Activated B cell treated with CpG ODN at 0.5 μM for 24 hours (primary cell): Measurements from ENCODE around the gene CDH12. TPM values are rescaled to one million over a fixed set of nuclear protein-coding genes. Genes with fewer than 3 reads are reported as not detected.

Experiments
- ATAC-seq: fragments of 200-7000 bp; cut with Tn5 transposase; one replicate; pipeline ENCODE4 v1.10.0; 2021; ENCODE audit warnings: low read depth, mild to moderate bottlenecking, moderate library complexity
- CTCF ChIA-PET: fragments of 350-600 bp; sonication (Branson Sonifier 250); formaldehyde crosslinking; loops from one replicate; lab custom pipeline; 2021; ENCODE audit warnings: antibody characterized with exemption; lab: Charles Lee
- POLR2A ChIA-PET: fragments of 350-600 bp; sonication (Branson Sonifier 250); formaldehyde crosslinking; loops from one replicate; lab custom pipeline; 2021; ENCODE audit warnings: antibody characterized with exemption; lab: Charles Lee
- DNase-seq: peaks from one replicate; pipeline ENCODE4 v3.0.0; 2022
- H3K27ac Mint-ChIP-seq: one replicate; pipeline ENCODE4 v1.8.0; 2020; ENCODE audit warnings: mixed read lengths
- H3K27me3 Mint-ChIP-seq: one replicate; pipeline ENCODE4 v1.8.0; 2021; ENCODE audit warnings: mixed read lengths
- H3K36me3 Mint-ChIP-seq: one replicate; pipeline ENCODE4 v1.8.0; 2021; ENCODE audit warnings: low read depth, mixed read lengths
- H3K4me1 Mint-ChIP-seq: one replicate; pipeline ENCODE4 v1.8.0; 2021; ENCODE audit warnings: mixed read lengths
- H3K4me3 Mint-ChIP-seq: one replicate; pipeline ENCODE4 v1.8.0; 2020; ENCODE audit warnings: mild to moderate bottlenecking, mixed read lengths
- H3K9me3 Mint-ChIP-seq: one replicate; pipeline ENCODE4 v1.8.0; 2020; ENCODE audit warnings: mixed read lengths
- CTCF ChIP-seq: fragments of 200-600 bp; IDR thresholded peaks from one replicate; pipeline ENCODE4 v1.8.0; 2022; ENCODE audit warnings: antibody characterized with exemption, mild to moderate bottlenecking
- intact Hi-C: fragments of 100-400 bp; cut with micrococcal nuclease; formaldehyde crosslinking; loops from one replicate; pipeline ENCODE4 v1.15.1; 2024
- total RNA-seq: library from RNA; stranded (reverse); gene quantifications from 2 replicates; pipeline ENCODE4 v1.2.3, GENCODE V29; 2022

Gene CDH12
- total RNA-seq, 1 donor from 2014 or later: not detected

GRCh38 chr5:22079566-22079965 lies 773.6 kb downstream of the CDH12 start:
- Mint-ChIP-seq H3K27me3 (no peaks in the 10 kb centered on the region), H3K36me3 (no peaks in the 10 kb centered on the region), H3K4me3 (no peak overlapping the region), H3K9me3 (no peaks in the 10 kb centered on the region), H3K4me1 (no peaks in the 10 kb centered on the region), H3K27ac (no peak overlapping the region)
- ChIA-PET CTCF (no interaction called here), POLR2A (no interaction called here)
- no peak for TF ChIP-seq CTCF
- ATAC-seq (no peak), DNase-seq (no peak)
- intact Hi-C loops: no loop called here

GRCh38 chr5:22079002-22079401 lies 774.1 kb downstream of the CDH12 start:
- Mint-ChIP-seq H3K36me3 (no peaks in the 10 kb centered on the region), H3K27ac (no peak overlapping the region), H3K4me1 (no peaks in the 10 kb centered on the region), H3K9me3 (no peaks in the 10 kb centered on the region), H3K27me3 (no peaks in the 10 kb centered on the region), H3K4me3 (no peak overlapping the region)
- intact Hi-C loops: no loop called here
- TF ChIP-seq CTCF: no peak
- DNase-seq (no peak), ATAC-seq (no peak)
- CTCF ChIA-PET: no interaction called here
- POLR2A ChIA-PET: no interaction called here

GRCh38 chr5:22076586-22076985 lies 776.6 kb downstream of the CDH12 start:
- TF ChIP-seq CTCF: no peak
- ATAC-seq (no peak), DNase-seq (no peak)
- intact Hi-C loops: no loop called here
- Mint-ChIP-seq H3K36me3 (no peaks in the 10 kb centered on the region), H3K9me3 (peaks cover 2% of the 10 kb centered on the region), H3K4me3 (no peak overlapping the region), H3K27ac (no peak overlapping the region), H3K4me1 (no peaks in the 10 kb centered on the region), H3K27me3 (no peaks in the 10 kb centered on the region)
- POLR2A ChIA-PET: no interaction called here
- CTCF ChIA-PET: no interaction called here

- Mint-ChIP-seq H3K27ac (no peak overlapping the region), H3K9me3 (peaks cover 2% of the 10 kb centered on the region), H3K4me3 (no peak overlapping the region), H3K4me1 (no peaks in the 10 kb centered on the region), H3K27me3 (no peaks in the 10 kb centered on the region), H3K36me3 (no peaks in the 10 kb centered on the region)
- POLR2A ChIA-PET: no interaction called here
- CTCF ChIA-PET: no interaction called here
- ATAC-seq: no peak
- DNase-seq: no peak
- TF ChIP-seq CTCF: no peak
- intact Hi-C loops: no loop called here
Observed at GRCh38 chr5:22070186-22070728, 782.9 kb downstream of the CDH12 start.

- DNase-seq (no peak), ATAC-seq (no peak)
- no peak overlapping the region for H3K4me3 Mint-ChIP-seq
- POLR2A ChIA-PET: no interaction called here
- no peaks in the 10 kb centered on the region for H3K36me3 Mint-ChIP-seq
- intact Hi-C loops: no loop called here
- H3K27ac Mint-ChIP-seq: no peak overlapping the region
- CTCF ChIA-PET: no interaction called here
- H3K27me3 Mint-ChIP-seq: no peaks in the 10 kb centered on the region
- TF ChIP-seq CTCF: no peak
- peaks cover 2% of the 10 kb centered on the region for H3K9me3 Mint-ChIP-seq
- no peaks in the 10 kb centered on the region for H3K4me1 Mint-ChIP-seq
Observed at GRCh38 chr5:22063717-22064116, 789.4 kb downstream of the CDH12 start.
